ENCODE measurements around the gene HTD2.

GRCh38 chr3:58341376-58341775 is 35.1 kb downstream of the HTD2 start:
- TF ChIP-seq YY1 (IDR thresholded peaks at IDR 0.05; ENCODE audit: insufficient read depth, insufficient read length) (no peak), SUZ12 (IDR thresholded peaks at IDR 0.05; ENCODE audit: extremely low read depth, insufficient read depth, insufficient read length) (no peak)

Data from NT2/D1 (cell line).